Epithelial cell of proximal tubule (primary cell): ENCODE measurements around the gene PDCD5. TPM values are rescaled to one million over a fixed set of nuclear protein-coding genes. Genes with fewer than 3 reads are reported as not detected.
"Not testable (repeated sequence)": the region's sequence is repeated elsewhere in the genome, so short reads cannot be mapped to it uniquely, and the experiment has no call there.

Source experiments
- DNase-seq: peaks from one replicate; pipeline ENCODE4 v3.0.0-alpha.2; 2011; ENCODE audit warnings: low read depth
- H3K4me3 ChIP-seq: 2 replicates; pipeline ENCODE4 v1.5.1; 2011; ENCODE audit warnings: low read depth, mild to moderate bottlenecking, low read length
- total RNA-seq: library from RNA; depleted of rRNA; stranded (reverse); fragments of >200 nt; gene quantifications from 2 replicates; pipeline ENCODE4 v1.2.3, GENCODE V29; 2015
- TF ChIP-seq, protein P1 (sequence below): conservative IDR thresholded peaks from 2 replicates; pipeline ENCODE4 v1.5.1; 2012; ENCODE audit warnings: low read depth, mild to moderate bottlenecking, low read length

Gene PDCD5
- total RNA-seq, 1 donor from 2014 or later = 315 TPM

DNA sequence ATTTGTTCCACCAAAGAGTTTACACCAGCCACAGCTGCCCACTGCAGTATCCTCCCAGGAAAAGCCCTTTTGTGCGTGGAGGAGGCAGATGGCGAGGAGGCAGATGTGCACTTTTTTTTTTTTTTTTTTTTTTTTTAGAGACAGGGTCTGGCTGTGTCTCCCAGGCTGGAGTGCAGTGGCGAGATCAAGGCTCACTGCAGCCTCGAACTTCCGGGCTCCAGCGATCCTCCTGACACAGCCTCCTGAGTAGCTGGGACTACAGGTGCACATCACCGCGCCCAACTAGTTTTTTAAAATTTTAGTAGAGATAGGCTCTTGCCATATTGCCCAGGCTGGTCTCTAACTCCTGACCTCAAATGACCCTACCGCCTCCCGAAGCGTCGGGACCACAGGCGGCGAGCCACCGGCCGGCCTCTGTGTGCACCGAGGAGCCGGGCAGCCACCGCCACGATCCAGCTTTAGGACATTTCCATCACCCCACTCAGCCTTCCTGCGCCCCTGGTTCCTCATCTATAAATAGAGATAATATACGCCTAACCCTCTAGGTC lies 563 bp upstream of the PDCD5 start:
- H3K4me3 ChIP-seq = peak overlapping the region; percentile 96
- TF ChIP-seq, protein P1, sequence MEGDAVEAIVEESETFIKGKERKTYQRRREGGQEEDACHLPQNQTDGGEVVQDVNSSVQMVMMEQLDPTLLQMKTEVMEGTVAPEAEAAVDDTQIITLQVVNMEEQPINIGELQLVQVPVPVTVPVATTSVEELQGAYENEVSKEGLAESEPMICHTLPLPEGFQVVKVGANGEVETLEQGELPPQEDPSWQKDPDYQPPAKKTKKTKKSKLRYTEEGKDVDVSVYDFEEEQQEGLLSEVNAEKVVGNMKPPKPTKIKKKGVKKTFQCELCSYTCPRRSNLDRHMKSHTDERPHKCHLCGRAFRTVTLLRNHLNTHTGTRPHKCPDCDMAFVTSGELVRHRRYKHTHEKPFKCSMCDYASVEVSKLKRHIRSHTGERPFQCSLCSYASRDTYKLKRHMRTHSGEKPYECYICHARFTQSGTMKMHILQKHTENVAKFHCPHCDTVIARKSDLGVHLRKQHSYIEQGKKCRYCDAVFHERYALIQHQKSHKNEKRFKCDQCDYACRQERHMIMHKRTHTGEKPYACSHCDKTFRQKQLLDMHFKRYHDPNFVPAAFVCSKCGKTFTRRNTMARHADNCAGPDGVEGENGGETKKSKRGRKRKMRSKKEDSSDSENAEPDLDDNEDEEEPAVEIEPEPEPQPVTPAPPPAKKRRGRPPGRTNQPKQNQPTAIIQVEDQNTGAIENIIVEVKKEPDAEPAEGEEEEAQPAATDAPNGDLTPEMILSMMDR = no peak
- DNase-seq = no peak

DNA sequence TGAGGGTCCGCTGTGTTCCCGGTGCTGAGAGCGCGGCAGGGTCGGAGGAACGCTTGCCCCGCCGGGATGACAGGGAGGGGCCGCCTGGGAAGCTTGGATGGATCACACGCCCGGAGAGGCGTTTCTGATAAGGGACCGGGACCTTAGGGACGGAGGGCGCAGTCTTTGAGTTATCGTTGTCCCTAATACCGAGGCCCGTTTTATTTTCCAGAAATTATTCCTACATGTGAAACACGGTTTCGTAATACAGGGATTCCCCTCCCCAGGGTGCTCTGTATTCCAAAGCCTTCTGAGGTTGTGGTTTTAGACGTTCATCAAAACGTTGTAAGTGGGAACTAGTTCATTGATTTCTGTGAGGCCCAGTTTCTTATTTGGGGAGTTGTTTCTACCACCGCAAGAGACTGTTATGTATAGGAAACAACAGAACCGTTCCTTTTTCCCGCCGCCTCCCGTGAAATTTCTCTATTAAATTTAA lies 752 bp downstream of the PDCD5 start:
- TF ChIP-seq, protein P1 = no peak
- peak overlapping the region; percentile 96 for H3K4me3 ChIP-seq
- DNase-seq = peak; percentile 48

- DNase-seq, H3K4me3 ChIP-seq: not testable (repeated sequence)
Observed at GRCh38 chr19:32587747-32588504, 6.9 kb downstream of the PDCD5 start.

DNA sequence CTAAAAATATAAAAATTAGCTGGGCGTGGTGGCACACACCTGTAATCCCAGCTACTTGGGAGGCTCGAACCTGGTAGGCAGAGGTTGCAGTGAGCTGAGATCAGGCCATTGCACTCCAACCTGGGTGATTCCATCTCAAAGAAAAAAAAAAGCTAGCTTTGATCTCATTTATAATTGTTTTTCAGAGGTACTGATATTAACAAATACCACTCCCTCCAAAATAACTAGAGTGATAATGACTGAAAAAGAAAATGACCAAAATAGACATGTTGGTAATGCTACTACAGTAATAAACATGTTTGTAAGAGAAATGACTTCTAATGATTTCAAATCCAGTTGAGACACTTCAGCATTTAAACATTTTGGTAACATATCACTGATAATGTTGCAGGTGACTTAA lies 13.0 kb downstream of the PDCD5 start:
- no peak overlapping the region for H3K4me3 ChIP-seq
- DNase-seq = no peak
- TF ChIP-seq, protein P1 = no peak

- TF ChIP-seq, protein P1 = no peak
- DNase-seq = no peak
- no peak overlapping the region for H3K4me3 ChIP-seq
Observed at GRCh38 chr19:32595491-32595890, 14.5 kb downstream of the PDCD5 start.

DNA sequence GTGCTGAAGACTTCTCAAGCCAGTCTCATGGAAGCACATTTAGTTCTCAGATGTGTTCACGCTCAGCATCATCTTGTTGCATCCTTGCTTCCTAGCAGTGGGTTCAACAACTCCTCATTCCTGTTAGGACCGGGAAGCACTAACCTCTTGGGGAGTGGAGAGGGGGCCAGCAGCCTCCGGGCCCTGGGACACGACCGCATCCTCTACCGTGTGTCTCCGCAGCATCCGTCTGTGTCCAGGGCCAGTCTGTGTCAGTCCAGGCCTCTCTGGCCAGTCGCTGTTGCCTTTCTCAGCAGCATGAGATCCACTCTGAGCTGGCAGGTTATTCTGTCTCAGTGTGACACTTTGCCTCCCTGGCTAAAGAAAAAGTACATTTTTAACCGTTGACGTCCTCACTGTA lies 17.0 kb downstream of the PDCD5 start:
- H3K4me3 ChIP-seq = no peak overlapping the region
- no peak for DNase-seq
- TF ChIP-seq, protein P1 = no peak

DNA sequence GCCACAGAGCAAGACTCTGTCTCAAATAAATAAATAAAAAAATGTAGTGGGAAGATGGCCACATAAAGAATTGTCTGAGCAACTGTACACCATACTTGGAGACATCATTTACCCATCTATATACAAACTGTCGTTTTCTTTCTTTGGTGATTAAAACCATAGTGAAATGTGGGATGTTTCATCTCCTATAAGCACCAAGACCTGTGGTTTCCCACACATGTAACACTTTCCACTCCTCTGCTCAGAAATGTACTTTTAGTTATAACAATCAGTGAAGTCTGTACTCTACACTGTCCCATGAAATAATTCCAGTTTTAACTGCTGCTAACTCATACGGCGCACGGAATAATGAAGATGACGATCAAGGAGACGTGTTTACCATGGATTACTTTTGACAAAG lies 18.3 kb downstream of the PDCD5 start:
- no peak for DNase-seq
- no peak overlapping the region for H3K4me3 ChIP-seq
- TF ChIP-seq, protein P1 = no peak
